T-helper 1 cell treated with Interleukin-12 subunit alpha and Interleukin-12 subunit beta and Interleukin-4 antibody, amounts not matched to agents 30 μg/mL and 1 μg/mL, for 36 hours (primary cell): Measurements from ENCODE around the gene SEC11A.
A peak's percentile ranks its signal among the peaks of the same experiment; 100 is the strongest.
"Not testable (repeated sequence)": the region's sequence is repeated elsewhere in the genome, so short reads cannot be mapped to it uniquely, and the experiment has no call there.

ENCODE experiments used
- H3K27ac Mint-ChIP-seq: one replicate; pipeline ENCODE4 v1.8.0; 2021; ENCODE audit warnings: mild to moderate bottlenecking, mixed read lengths
- H3K27me3 Mint-ChIP-seq: one replicate; pipeline ENCODE4 v1.8.0; 2021; ENCODE audit warnings: low read depth, mixed read lengths
- H3K36me3 Mint-ChIP-seq: one replicate; pipeline ENCODE4 v1.8.0; 2021; ENCODE audit warnings: low read depth, mixed read lengths
- H3K4me1 Mint-ChIP-seq: one replicate; pipeline ENCODE4 v1.8.0; 2021; ENCODE audit warnings: low read depth, mixed read lengths
- H3K4me3 Mint-ChIP-seq: one replicate; pipeline ENCODE4 v1.8.0; 2021; ENCODE audit warnings: mild to moderate bottlenecking, moderate library complexity, mixed read lengths
- H3K9me3 Mint-ChIP-seq: one replicate; pipeline ENCODE4 v1.8.0; 2021; ENCODE audit warnings: mixed read lengths

SEC11A gene

DNA sequence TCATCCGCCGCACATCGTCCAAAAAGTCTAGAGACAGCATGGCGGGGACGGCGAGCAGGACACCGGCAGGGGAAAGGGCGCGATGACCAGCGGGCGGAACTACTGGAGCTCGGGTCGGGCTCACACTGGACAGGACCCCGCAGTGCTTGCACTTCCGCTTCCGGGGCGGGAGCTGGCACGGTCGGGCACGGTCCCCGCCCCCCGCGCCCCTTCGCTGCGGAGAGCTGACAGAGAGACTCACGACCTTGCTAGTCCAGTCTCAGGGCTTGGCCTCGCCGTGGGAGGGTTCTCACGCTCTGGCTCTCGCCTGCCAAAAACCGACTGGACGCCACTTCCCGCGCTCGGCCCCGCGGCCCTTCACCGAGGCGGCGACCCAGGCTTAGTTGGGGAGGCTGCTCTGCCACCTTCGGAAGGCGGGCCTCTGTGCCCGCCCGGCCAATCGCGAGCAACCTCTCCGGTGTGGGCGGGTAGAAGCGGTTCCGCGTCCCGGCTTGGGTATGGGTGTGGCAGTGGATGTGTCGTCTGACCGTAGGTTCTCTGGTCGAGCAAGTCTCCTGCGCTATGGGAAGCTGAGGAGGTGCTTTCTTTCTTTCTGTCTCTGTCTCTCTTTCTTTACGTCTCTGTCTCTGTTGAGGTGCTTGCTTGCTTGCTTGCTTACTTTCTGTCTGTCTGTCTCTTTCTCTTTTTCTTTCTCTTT is at the start of gene SEC11A:
SEC11A (minus strand) TSS at position 104 of the 697 bp plus-strand sequence; CDS start at position 40, 64 bp downstream.
- Mint-ChIP-seq H3K36me3 (peaks cover 13% of the 10 kb centered on the region), H3K27ac (peak within 1 kb of the TSS; percentile 93), H3K4me1 (peaks cover 38% of the 10 kb centered on the region), H3K4me3 (peak within 1 kb of the TSS; percentile 91), H3K9me3 (no peaks in the 10 kb centered on the region), H3K27me3 (no peaks in the 10 kb centered on the region)

DNA sequence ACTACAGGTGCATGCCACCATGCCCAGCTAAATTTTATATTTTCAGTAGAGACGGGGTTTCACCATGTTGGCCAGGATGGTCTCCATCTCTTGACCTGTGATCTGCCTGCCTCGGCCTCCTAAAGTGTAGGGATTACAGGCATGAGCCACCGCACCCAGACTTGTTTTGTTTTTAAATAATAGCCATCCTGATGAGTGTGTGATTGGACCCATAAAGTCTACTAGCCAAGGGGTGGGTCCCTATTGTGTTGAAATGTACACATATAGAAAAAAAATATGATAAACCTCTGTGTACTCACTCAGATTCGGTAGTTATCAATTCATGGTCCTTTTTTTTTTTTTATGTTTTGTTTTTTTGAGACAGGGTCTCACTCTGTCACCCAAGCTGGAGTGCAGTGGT is 49.7 kb upstream of the SEC11A start:
- H3K27ac Mint-ChIP-seq, result no peak overlapping the region
- H3K4me3 Mint-ChIP-seq, result no peak overlapping the region
- no peaks in the 10 kb centered on the region for H3K27me3 Mint-ChIP-seq
- H3K4me1 Mint-ChIP-seq, result peaks cover 21% of the 10 kb centered on the region
- no peaks in the 10 kb centered on the region for H3K9me3 Mint-ChIP-seq
- peaks cover 33% of the 10 kb centered on the region for H3K36me3 Mint-ChIP-seq

GRCh38 chr15:84764989-84765388 is 49.0 kb upstream of the SEC11A start:
- peaks cover 19% of the 10 kb centered on the region for H3K4me1 Mint-ChIP-seq
- peaks cover 30% of the 10 kb centered on the region for H3K36me3 Mint-ChIP-seq
- peak overlapping the region; percentile 7 for H3K27ac Mint-ChIP-seq
- no peaks in the 10 kb centered on the region for H3K27me3 Mint-ChIP-seq
- no peaks in the 10 kb centered on the region for H3K9me3 Mint-ChIP-seq
- H3K4me3 Mint-ChIP-seq, result no peak overlapping the region

- peak overlapping the region; percentile 7 for H3K27ac Mint-ChIP-seq
- no peak overlapping the region for H3K4me3 Mint-ChIP-seq
- H3K9me3 Mint-ChIP-seq, result no peaks in the 10 kb centered on the region
- peaks cover 18% of the 10 kb centered on the region for H3K4me1 Mint-ChIP-seq
- H3K27me3 Mint-ChIP-seq, result no peaks in the 10 kb centered on the region
- peaks cover 27% of the 10 kb centered on the region for H3K36me3 Mint-ChIP-seq
Measured at GRCh38 chr15:84764585-84764984, 48.6 kb upstream of the SEC11A start.

- Mint-ChIP-seq H3K27me3 (no peaks in the 10 kb centered on the region), H3K4me3 (no peak overlapping the region), H3K27ac (no peak overlapping the region), H3K4me1 (peaks cover 20% of the 10 kb centered on the region), H3K36me3 (peaks cover 16% of the 10 kb centered on the region), H3K9me3 (no peaks in the 10 kb centered on the region)
Measured at GRCh38 chr15:84762840-84763572, 47.1 kb upstream of the SEC11A start.

DNA sequence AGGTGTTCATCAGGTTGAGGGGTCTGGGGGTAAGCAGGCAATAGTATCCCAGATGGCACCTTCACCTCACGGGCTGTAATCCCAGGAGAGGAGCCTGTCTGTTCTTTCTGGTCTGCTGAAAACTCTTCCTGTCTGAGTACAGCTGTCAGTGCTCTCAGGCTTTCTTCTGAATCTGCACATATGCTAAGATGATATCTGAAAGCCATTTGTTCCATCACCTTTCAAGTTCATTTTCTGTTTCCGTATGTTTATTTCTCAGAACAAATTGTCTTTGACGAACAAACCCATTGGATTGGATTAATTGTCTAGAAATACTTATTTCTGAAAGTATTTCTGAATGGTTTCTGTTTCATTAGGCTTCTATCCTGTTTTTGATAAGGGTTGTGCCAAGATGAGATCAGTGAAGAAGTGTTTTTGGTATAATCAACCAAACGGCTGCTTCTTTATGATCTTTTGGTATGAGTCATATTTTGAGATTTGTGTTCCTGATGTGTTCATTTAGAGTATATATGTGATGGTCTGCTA is 45.7 kb upstream of the SEC11A start:
- no peak overlapping the region for H3K4me3 Mint-ChIP-seq
- H3K9me3 Mint-ChIP-seq, result no peaks in the 10 kb centered on the region
- peaks cover 22% of the 10 kb centered on the region for H3K4me1 Mint-ChIP-seq
- H3K27me3 Mint-ChIP-seq, result no peaks in the 10 kb centered on the region
- no peak overlapping the region for H3K27ac Mint-ChIP-seq
- peaks cover 13% of the 10 kb centered on the region for H3K36me3 Mint-ChIP-seq

- no peak overlapping the region for H3K4me3 Mint-ChIP-seq
- H3K36me3 Mint-ChIP-seq, result peaks cover 6% of the 10 kb centered on the region
- no peaks in the 10 kb centered on the region for H3K9me3 Mint-ChIP-seq
- H3K27me3 Mint-ChIP-seq, result no peaks in the 10 kb centered on the region
- peaks cover 25% of the 10 kb centered on the region for H3K4me1 Mint-ChIP-seq
- no peak overlapping the region for H3K27ac Mint-ChIP-seq
Measured at GRCh38 chr15:84760219-84760618, 44.3 kb upstream of the SEC11A start.

DNA sequence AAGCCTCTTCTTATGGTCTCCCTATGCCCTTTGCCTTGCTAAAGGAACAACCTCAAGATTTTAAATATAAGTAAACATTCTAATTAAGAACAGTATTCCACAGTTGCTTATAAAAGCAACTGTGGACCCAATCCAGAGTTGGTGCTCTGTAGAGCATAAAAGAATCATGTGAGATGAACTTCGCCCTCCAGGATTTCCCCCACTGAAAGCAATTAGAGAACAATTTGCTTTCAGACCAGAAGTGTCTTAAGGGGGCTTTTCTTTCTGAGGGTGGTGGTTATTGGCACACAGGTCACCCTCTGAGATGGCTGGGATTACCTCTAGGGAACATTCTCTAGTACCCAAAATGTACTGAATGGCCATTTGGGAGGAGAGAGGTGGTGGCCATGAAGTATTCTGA is 43.1 kb upstream of the SEC11A start:
- Mint-ChIP-seq H3K27me3 (no peaks in the 10 kb centered on the region), H3K4me3 (no peak overlapping the region), H3K4me1 (peaks cover 21% of the 10 kb centered on the region), H3K9me3 (no peaks in the 10 kb centered on the region), H3K36me3 (peaks cover 2% of the 10 kb centered on the region), H3K27ac (no peak overlapping the region)

GRCh38 chr15:84755736-84756527 is 40.0 kb upstream of the SEC11A start:
- Mint-ChIP-seq H3K4me3 (no peak overlapping the region), H3K36me3 (peaks cover 15% of the 10 kb centered on the region), H3K9me3 (no peaks in the 10 kb centered on the region), H3K27me3 (no peaks in the 10 kb centered on the region), H3K27ac (no peak overlapping the region), H3K4me1 (peaks cover 32% of the 10 kb centered on the region)

DNA sequence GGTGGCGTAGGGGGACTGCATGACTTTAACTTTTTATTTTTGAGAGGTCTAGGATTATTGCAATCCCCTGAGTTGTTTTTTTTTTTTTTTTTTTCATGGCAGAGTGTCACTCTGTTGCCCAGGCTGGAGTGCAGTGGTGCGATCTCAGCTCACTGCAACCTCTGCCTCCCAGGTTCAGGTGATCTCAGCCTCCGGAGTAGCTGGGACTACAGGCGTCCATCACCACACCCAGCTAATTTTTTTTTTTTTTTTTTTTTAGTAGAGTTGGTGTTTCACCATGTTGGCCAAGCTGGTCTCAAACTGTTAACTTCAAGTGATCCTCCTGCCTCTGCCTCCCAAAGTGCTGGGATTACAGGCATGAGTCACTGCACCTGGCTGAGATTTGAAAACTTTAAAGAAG is 39.0 kb upstream of the SEC11A start:
- not testable (repeated sequence) for H3K27ac Mint-ChIP-seq, H3K4me3 Mint-ChIP-seq, H3K9me3 Mint-ChIP-seq, H3K27me3 Mint-ChIP-seq
- Mint-ChIP-seq H3K4me1 (peaks cover 42% of the 10 kb centered on the region), H3K36me3 (peaks cover 15% of the 10 kb centered on the region)

- Mint-ChIP-seq H3K4me3 (no peak overlapping the region), H3K4me1 (peaks cover 43% of the 10 kb centered on the region), H3K27me3 (no peaks in the 10 kb centered on the region), H3K36me3 (peaks cover 21% of the 10 kb centered on the region), H3K9me3 (no peaks in the 10 kb centered on the region), H3K27ac (no peak overlapping the region)
Measured at GRCh38 chr15:84752700-84753099, 36.8 kb upstream of the SEC11A start.

DNA sequence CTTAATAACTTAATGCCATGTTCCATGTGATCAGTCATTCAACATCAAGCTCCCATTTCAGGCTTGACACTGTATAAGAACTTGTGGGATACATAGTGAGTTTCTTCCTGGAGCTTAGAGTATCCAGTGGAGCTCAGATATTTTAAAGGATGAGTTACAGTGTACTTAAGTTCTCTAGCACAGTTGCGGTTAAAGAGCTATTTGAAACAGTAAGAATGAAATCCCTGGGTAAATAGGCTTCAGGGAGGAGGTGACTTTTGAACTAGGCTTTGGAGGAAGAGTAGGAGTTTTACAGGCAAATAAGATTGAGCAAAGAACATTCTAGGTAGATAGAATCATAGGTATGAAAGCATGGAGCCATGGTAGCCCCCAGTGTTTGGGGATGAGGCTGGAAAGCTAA is 36.3 kb upstream of the SEC11A start:
- Mint-ChIP-seq H3K27ac (peak overlapping the region; percentile 38), H3K4me3 (no peak overlapping the region), H3K36me3 (peaks cover 25% of the 10 kb centered on the region), H3K9me3 (no peaks in the 10 kb centered on the region), H3K4me1 (peaks cover 47% of the 10 kb centered on the region), H3K27me3 (no peaks in the 10 kb centered on the region)

DNA sequence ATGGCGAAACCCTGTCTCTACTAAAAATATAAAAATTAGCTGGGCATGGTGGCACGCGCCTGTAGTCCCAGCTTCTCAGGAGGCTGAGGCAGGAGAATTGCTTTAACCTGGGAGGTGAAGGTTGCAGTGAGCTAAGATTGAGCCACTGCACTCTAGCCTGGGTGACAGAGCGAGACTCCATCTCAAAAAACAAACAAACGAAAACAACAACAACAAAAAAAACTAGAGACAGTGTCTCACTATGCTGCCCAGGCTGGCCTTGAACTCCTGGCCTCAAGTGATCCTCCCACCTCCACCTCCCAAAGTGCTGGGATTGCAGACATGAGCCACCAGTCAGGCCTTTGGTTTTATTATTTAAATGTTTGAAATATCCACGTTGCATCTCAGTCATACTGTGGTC is 35.8 kb upstream of the SEC11A start:
- H3K4me1 Mint-ChIP-seq, result peaks cover 47% of the 10 kb centered on the region
- not testable (repeated sequence) for H3K9me3 Mint-ChIP-seq, H3K4me3 Mint-ChIP-seq, H3K27me3 Mint-ChIP-seq, H3K27ac Mint-ChIP-seq
- peaks cover 25% of the 10 kb centered on the region for H3K36me3 Mint-ChIP-seq

DNA sequence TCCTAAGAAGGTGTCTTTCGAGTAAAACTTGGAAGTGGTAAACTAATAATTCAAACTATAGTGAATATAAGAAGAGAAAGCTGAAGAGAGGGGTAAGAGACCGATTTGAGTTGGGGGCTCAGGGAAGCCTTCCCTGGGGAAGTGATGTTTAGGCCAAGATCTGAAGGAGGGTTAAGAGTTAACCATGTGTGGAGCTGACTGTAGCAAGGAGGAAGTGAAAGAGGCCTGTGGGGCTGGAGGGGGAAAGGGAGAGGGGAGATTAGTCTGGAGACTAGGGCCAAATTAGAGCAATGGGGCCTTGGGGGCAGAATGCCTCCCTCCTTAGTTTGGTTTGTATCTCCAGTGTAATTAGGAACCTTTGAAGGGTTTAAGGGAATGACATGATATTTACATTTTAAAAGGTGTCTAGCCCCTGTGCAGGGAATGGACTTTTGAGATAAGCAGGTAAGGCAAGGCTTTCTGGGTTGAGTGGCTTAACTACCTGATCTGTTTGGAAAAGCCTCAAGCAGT is 34.7 kb upstream of the SEC11A start:
- H3K4me3 Mint-ChIP-seq, result peak overlapping the region; percentile 94
- H3K27ac Mint-ChIP-seq, result peak overlapping the region; percentile 43
- peaks cover 50% of the 10 kb centered on the region for H3K4me1 Mint-ChIP-seq
- no peaks in the 10 kb centered on the region for H3K27me3 Mint-ChIP-seq
- no peaks in the 10 kb centered on the region for H3K9me3 Mint-ChIP-seq
- peaks cover 25% of the 10 kb centered on the region for H3K36me3 Mint-ChIP-seq
